HuH-7 (cell line): ENCODE results near the gene POLR1C.
A peak's percentile ranks its signal among the peaks of the same experiment; 100 is the strongest.
"Not testable (repeated sequence)": the region's sequence is repeated elsewhere in the genome, so short reads cannot be mapped to it uniquely, and the experiment has no call there.

Source experiments
- DNase-seq: peaks from one replicate; pipeline ENCODE4 v3.0.0; 2011; ENCODE audit warnings: low spot score

POLR1C gene, protein sequence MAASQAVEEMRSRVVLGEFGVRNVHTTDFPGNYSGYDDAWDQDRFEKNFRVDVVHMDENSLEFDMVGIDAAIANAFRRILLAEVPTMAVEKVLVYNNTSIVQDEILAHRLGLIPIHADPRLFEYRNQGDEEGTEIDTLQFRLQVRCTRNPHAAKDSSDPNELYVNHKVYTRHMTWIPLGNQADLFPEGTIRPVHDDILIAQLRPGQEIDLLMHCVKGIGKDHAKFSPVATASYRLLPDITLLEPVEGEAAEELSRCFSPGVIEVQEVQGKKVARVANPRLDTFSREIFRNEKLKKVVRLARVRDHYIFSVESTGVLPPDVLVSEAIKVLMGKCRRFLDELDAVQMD

DNA sequence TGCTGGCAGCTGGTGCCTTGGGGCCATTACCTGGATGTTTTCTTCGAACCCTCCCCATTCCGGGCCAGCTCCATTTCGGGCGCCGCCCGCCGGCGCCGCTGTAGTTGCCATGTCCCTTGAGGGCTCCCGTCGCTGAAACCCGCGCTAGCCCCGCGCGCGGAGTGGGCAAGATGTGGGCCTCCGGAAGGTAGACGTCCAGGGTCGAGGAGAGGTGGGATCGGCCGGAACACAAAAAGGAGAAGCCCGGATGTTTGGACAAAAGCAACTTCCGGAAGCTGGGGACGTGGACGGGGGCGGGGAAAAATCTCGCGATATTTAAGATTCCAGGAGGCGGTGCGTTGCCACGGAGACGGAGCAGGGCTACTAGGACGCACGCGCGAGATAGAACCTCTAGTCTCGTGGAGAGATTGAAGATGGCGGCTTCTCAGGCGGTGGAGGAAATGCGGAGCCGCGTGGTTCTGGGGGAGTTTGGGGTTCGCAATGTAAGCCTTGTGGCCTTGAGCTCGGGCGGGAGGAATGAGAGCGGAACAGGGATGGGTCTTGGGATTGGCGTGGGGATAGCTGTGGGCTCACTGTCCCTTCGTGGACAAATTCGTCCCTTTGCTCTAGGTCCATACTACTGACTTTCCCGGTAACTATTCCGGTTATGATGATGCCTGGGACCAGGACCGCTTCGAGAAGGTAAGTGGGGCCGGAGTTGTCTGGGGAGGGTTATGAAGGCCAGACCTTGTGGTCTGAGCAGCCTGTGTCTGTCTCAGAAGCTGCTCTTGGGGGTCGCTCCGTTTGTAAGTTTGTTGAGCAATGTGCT, at the start of gene POLR1C, which contains the start of gene YIPF3:
POLR1C (plus strand) TSS at position 393 of the 808 bp plus-strand sequence; CDS start at position 414, 21 bp downstream.
YIPF3 (minus strand) TSS at position 230 of the 808 bp plus-strand sequence; CDS start at position 111, 119 bp downstream.
- peak; percentile 90 for DNase-seq

DNA sequence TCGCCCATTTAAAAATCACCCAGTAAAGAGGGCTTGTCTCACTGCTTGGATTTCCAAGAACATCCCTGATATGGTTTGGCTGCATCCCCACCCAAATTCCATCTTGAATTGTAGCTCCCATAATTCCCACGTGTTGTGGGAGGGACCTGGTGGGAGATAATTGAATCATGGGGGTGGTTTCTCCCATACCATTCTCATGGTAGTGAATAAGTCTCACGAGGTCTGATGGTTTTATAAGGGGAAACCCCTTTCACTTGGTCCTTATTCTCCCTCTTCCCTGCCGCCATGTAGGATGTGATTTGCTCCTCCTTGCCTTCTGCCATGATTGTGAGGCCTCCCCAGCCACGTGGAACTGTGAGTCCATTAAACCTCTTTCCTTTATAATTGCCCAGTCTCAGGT, 49.6 kb upstream of the POLR1C start:
- not testable (repeated sequence) for DNase-seq

DNA sequence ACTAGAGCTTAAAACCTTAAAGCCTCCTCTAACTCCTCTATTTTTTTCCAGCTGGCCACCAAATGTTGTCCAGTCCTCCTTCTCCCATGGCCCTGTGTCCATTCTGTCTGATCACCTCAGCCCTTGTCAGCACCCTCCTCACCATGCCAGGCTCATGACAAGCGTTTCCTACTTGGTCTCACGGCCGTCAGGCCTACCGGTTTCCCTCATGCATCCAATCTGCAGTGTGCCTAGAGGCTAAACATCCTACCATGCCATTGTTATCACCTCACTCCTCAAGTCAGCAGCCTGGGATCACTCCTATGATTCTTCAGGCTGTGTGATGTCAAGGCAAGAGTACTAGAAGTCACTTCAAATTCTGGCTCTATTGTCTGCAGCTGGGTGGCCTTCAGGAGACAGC, 49.1 kb upstream of the POLR1C start:
- DNase-seq, result no peak

DNA sequence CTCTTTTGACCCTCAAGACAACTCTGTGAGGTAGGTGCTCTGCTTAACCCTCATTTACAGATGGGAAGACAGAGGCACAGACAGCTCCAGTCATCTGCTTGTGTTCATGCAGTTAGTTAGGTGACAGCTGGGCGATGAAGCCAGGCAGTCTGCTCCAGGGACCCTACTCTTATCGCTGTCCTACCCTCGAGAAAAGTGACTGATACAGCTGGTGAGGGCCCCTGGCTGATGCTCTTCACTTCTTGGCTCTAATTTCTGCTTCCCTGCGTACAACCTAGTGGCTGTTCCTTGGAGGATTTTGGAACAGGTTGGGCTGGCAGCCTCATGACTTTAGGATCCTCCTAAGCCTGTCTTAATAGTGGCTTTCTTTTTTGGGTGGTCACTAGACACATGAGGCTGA, 48.6 kb upstream of the POLR1C start:
- no peak for DNase-seq

DNA sequence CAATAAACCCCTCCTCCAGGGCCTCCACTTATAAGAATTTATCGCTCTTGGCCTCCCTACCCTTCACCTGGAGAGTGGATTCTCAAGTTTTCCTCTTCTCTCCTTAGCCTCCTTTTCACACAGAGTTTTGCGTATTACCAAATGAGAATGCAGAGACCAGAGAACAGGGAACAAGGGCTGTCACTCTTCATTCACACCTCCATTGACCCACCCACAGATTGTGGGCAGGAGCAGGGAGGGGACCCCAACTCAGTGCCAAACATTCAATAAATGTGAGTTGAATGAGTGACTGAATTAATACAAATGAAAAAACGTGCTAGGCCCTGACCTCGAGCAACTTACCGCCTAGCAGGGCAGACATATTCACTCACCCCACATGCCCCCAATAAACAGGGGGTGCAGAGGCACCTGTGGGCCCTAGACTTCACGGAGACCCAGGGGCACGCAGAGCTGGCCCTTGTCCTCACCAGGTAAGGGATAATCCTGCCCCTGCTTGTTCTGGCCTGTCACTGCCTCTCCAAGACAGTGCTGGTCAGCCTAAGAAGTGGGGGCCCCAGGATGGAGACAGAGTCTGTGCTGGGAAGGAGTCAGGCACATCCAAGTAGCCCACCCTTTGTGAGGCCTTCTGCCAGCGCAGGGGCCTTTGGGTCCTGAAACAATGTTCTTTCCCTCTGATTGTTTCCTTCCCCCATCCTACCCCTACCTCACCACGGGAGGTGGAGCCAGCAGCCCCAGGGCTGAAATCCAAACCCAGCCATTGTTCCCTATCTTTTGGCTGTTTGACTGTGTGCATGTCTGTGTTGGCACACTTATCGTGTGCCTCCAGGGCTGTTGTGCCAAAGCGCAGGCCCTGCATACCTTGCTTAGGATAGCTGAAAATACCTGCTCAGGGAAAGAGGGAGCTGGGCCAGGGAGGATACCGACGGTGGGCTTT, 47.9 kb upstream of the POLR1C start:
- DNase-seq, result no peak

DNA sequence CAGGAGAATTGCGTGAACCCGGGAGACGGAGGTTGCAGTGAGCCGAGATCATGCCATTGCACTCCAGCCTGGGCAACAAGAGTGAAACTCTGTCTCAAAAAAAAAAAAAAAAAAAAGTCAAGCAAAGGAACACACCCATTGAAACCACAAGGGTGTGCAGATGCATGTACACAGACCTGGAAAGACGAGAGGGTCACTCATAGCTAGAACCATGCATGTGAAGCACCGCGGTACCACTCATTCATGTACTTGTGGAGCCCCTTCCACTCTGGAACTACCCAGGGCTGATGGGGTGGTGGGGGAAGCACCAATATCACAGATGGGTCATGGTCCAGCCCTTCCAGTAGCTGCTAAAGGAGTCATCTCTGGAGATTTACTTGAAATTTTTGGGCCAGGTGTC, 46.9 kb upstream of the POLR1C start:
- no peak for DNase-seq

DNA sequence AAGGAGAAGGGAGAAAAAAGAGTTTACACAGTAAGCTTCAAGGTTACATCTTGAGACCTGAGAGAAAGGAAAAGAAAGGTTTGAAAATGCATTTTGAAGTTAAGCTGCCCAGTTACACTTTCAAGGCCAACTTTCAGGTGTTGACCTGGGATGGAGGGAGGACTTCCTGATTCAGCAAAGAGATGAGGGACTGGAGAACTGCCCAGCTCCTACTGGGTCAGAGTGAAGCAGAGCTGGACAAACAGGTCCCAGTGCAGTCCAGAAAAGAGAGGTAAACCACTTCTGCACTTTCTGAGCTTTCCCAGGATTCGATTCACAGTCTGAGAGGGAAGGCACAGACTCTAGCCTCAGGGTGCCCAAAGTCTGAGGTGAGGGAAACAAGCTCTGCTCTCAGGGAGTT, 45.5 kb upstream of the POLR1C start:
- DNase-seq, result no peak

DNA sequence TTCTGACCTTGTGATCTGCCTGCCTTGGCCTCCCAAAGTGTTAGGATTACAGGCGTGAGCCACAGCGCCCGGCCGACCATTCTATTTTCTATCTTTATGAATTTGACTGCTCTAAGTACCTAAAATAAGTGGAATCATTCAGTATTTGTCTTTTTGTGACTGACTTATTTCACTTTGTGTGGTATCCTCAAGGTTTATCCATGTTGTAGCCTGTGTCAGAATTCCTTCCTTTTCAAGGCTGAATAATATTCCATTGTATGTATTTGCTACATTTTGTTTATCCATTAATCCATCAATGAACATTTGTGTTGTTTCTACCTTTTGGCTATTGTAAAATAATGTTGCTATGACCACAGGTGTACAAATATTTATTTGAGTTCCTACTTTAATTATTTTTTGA, 44.4 kb upstream of the POLR1C start:
- DNase-seq, result no peak

DNA sequence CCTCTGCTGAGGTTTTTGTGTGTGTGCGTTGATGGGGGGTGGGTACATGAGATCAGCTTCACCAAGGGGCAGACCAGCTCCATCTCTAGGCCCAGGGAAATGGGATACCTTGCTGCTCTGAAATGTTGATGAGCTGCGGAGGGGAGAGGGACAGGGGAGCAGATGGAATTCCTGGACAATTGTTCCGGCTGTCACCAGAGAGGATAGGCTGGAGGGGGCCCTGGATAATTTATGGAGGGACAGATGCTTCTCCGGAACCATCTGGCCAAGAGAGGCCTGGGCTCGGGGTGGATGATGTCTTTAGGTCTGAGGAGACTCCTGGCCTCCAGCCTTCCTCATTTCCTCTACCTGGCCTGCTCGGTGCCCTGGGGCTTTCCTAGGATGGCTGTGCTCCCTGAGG, 41.4 kb upstream of the POLR1C start:
- no peak for DNase-seq

DNA sequence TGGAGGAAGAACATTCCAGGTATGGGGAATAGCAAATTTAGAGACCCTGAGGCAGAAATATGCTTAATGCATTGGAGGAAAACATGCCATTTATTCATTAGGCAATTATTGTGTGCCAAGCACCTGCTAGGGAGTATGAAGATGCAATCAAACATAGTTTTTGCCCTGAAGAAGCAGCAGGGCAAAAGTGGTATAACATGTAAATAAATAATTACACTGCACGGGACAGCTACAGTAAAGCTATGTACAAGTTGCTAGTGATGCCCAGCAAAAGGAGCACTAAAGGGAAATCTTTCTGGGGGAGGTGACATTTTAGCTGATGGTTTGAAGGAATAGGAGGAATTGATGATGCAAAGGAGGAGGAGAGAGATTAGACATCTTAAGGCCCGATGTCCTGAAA, 40.1 kb upstream of the POLR1C start:
- DNase-seq, result no peak

DNA sequence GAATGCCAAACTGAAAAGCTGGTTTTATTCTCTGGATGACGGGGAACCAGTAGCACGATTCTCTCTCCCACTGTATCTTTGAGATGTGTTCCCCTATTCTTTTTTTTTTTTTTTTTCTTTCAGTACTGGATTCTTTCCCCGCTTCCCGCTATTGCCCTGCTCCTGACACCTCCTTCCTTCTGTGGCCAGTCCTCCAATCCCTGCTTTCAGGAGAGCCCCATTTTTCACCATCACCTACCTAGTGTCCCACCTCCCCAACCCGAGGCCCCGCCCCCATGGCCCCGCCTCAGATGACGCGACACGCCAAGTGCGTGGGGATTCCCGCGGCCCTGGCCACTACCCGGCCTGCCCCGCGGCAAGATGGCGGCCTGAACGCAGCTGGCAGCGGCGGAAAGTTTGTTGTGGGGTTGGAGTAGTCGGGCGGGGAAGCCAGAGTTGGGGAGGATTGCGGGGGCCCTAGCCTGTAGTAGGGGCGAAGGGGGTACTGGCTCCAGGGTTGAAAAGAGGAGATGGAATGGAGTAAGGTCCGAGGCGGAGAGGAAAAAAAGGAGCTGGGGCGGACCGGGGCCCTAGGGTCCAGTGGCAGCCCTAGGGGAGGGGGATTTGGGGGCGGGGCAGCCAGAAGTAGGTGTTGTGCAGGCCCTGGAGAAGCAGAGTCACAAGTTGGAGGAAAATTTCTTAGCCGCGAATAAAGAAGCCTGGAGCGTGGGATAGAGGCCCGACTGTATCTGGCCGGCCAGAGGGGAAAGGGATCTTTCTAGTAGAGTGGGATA, 39.5 kb upstream of the POLR1C start, which contains the start of gene TJAP1:
TJAP1 (plus strand) TSS at position 336 of the 773 bp plus-strand sequence. CDS start 21,432 bp downstream, outside the sequence.
- DNase-seq, result peak; percentile 79

DNA sequence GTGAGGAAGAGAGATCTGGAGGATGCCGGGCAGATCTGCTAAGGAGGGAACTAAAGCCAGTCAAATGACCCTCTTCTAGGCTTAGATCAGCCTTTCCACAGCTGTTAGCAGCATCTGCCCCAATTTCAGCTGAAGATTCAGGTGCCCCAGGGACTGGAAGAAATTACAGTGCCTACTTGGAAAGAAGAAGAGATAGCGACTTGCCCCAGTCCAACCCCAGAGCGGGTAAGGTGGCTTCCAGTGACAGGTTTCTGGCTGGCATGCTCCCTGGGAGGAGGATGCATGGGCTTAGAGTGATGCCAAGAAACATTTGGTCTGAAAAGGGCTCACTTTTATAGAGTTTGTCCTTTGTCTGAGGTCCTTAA, 38.9 kb upstream of the POLR1C start:
- DNase-seq, result no peak

DNA sequence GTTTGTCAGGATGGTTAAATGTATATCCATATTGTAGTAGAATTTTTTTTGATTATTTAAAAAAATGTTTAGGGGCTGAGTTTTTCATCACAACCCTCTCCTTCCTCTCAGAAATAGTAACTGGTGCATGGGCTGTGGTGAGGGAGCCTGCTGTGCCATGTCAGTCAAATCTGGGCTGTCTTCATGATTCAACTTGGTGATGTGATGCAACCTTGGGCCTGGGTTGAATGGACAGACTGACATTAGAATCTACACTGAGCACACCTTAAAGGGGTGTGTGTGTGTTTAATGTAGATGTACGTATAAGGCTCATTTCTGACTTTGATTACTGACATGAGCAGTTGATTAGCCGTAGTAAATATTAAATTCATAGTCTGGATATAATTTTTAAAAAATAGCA, 35.8 kb upstream of the POLR1C start:
- no peak for DNase-seq

DNA sequence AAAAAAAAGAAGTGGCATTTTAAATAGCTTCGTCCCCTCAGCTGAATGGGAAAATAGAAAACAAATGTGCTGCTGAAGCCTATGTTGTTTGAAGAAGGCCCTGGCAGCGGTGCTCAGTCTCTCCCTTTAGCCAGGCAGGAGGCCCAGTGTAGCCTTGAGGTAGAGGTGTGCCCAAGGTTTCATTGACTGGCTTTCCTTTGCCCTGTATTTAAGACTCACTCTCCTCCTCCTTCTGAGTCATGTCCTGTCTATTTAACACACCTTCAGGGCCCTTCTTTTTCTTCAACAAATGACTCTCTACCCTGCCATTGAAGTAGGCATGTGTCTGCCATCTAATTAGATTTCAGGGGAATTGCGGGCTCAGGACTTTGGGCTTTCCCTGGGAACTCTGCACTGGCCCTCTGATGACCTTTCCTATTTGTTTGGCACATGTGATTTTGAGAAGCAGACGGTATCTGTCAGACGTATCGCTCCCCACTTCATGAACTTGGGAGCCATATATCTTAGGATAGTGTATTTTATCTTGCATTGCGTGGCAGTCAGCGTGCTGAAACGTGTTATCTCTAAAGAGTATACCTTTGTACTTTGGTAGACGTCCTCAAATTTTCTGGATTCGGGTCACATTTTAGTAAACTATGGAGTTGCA, 35.2 kb upstream of the POLR1C start:
- no peak for DNase-seq

DNA sequence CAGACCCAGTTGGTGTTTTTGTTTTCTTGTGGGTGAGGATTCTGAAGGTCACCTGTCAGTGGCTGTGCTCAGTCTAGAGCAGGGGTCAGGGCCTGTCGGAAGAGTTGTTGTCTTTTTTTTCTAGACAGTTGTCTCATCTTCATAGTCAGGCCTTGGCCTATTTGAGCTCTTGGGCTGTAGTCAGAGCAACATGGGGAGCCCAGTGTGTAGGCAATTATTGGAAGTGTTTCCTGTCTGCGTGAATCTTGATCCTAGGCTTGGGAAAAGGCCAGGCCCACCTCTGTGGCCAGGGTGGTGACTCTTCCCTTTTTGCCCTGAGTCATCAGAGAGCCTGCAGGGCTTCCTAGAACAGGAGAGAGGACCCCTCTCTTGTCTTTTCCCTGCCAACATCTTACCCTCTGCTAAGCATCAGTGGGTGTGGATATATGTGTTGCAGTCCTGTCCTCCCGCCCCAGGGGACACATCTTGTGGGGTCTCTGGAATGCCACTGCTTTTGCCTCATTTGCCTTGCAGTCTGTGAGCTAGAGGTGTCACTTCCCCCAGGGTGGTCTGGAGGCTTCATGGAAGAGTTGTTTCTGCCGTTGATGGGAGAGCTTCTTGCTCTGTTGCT, 28.1 kb upstream of the POLR1C start:
- no peak for DNase-seq

DNA sequence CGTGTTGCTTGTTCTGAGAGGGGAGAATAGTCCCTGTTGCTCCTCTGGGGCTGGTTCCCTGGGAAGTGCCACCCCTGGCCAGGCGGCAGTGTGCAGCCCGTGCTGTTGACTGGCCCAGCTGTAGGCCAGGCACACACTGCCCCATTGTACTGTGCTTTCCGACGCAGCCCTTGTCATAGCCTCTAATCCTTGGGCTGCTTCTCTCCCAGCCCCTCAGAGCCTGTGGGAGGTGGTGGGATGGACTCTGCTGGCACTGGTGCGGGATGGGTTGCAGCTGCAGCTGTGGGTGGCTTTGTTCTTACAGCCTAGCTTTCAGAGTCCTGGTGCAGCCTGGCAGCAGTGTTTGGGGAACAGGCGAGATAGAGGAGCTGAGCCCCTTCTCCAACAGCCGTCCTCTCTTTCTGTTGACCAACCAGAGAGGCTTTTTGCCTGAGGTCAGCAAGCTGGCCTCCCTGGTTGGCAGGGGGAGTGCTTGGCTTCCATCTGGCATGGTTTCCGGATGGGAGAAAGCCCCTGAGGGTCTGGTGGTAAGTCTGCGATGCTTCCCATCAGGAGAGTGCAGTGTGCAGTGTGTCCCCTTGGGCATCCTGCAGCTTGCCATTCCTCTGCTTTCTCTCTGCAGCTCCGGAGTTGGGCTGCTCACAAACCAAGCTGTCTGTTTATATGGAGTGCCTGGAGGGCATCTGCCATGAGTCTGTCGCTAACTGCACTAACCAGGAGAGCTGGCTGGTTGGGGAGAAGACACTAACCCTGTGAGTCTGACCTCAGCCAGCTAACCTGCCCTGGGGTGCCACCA, 27.4 kb upstream of the POLR1C start:
- DNase-seq, result no peak

DNA sequence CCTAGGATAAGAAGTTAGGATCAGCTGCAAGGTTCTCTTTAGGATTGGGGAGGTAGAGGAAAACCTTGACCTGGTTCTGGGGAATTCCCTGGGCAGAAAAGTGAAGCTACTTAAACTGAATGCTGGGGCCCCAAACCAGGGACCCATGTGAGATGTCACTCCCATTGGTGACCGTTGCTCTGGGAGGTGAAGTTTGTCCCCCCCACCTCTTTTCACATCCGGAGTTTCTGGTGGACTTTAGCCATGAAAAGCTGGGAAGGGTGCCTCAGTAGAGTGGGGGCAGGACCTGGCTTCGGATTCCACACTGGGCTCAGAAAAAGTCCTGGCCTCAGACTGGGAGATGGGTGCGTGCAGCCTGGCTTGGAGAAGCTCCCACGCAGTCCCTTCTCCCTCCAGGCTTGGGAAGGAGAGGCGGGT, 26.4 kb upstream of the POLR1C start:
- no peak for DNase-seq

DNA sequence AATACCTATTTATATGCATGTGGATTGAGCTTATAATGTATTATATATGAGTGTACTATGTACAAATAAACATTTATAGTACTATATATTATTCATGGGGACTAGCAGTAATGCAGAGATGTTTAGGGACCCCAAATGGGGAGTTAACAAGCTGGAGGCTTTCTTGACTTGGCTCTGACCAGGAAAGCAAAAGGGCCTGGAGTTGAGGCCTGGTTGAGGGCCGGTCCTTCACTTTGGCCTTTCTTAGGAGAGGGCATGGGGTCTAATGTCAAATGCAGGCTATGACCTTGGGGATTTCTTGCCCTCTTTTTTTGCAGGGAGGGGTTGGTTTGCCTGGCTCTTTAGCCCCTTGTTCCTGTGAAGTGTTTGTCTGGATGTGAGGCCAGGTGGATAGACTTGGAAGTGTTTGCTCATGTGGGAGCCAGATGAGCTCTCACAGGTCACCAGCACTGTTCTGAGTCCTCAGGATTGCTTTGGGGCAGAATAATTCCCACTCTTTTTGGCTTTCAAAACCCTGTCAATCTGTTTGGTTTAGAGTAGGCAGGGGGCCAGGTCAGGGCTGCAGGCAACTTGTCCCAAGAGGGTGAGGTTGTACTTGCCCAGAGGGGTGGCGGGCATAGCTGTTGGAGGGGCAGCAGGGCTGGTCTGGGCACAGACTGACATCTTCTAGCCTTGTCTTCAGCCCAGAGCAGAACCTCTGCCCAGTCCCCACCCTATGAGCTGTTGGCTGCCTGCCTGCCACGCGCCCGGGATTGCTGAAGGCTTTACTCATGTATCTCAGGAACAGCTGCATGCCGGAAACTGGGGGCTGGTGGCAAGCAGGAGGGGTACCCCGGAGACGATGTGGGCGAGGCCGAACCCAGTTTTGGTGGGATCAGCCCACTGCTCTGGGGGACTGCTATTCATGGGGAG, 24.9 kb upstream of the POLR1C start:
- DNase-seq, result no peak
